Smooth muscle cell (in vitro differentiated cells): ENCODE data around the gene CBLC. TPM values are rescaled to one million over a fixed set of nuclear protein-coding genes. Genes with fewer than 3 reads are reported as not detected.
"Not testable (repeated sequence)": the region's sequence is repeated elsewhere in the genome, so short reads cannot be mapped to it uniquely, and the experiment has no call there.

Source experiments
- DNase-seq: peaks from one replicate; lab custom pipeline; 2025; ENCODE audit not compliant: unreplicated experiment; lab: John Stamatoyannopoulos, UW
- H2AFZ ChIP-seq: fragments of 200-600 bp; sonication (generic); 2 replicates; pipeline ENCODE4 v1.6.0; 2016; ENCODE audit warnings: antibody characterized with exemption, low read depth, mild to moderate bottlenecking
- H3F3A ChIP-seq: fragments of 200-600 bp; sonication (generic); 2 replicates; pipeline ENCODE4 v1.6.0; 2017; ENCODE audit warnings: antibody characterized with exemption, low read depth
- H3K27ac ChIP-seq: fragments of 200-600 bp; sonication (generic); 2 replicates; pipeline ENCODE4 v1.5.1; 2016; ENCODE audit warnings: low read depth, mild to moderate bottlenecking
- H3K27me3 ChIP-seq: fragments of 200-600 bp; sonication (generic); 2 replicates; pipeline ENCODE4 v1.6.1; 2016; ENCODE audit warnings: low read depth, mild to moderate bottlenecking
- H3K36me3 ChIP-seq: fragments of 200-600 bp; sonication (generic); 2 replicates; pipeline ENCODE4 v1.5.1; 2016; ENCODE audit warnings: low read depth
- H3K4me1 ChIP-seq: fragments of 200-600 bp; sonication (generic); 2 replicates; pipeline ENCODE4 v1.5.1; 2016; ENCODE audit warnings: low read depth
- H3K4me2 ChIP-seq: fragments of 200-600 bp; sonication (generic); 2 replicates; pipeline ENCODE4 v1.6.0; 2016; ENCODE audit warnings: mild to moderate bottlenecking
- H3K4me3 ChIP-seq: fragments of 200-600 bp; sonication (generic); 2 replicates; pipeline ENCODE4 v1.5.1; 2016; ENCODE audit warnings: mild to moderate bottlenecking
- H3K79me2 ChIP-seq: fragments of 200-600 bp; sonication (generic); 2 replicates; pipeline ENCODE4 v1.6.0; 2016; ENCODE audit warnings: low read depth, mild to moderate bottlenecking
- H3K9ac ChIP-seq: fragments of 200-600 bp; sonication (generic); 2 replicates; pipeline ENCODE4 v1.6.0; 2016; ENCODE audit warnings: low read depth
- H3K9me3 ChIP-seq: fragments of 200-600 bp; sonication (generic); replicated peaks from 2 replicates; pipeline ENCODE4 v1.5.1; 2016; ENCODE audit warnings: low read depth
- H4K20me1 ChIP-seq: fragments of 200-600 bp; sonication (generic); 2 replicates; pipeline ENCODE4 v1.6.0; 2016; ENCODE audit warnings: low read depth
- CTCF ChIP-seq: fragments of 200-600 bp; sonication (generic); IDR thresholded peaks from 2 replicates; pipeline ENCODE4 v1.5.1; 2017; ENCODE audit warnings: borderline replicate concordance, mild to moderate bottlenecking, antibody characterized with exemption; ENCODE audit not compliant: insufficient read depth, poor library complexity, severe bottlenecking
- WGBS: methylation state at CpG from one replicate; pipeline ENCODE4 v1.1.7; 2016; ENCODE audit warnings: low lambda C conversion rate; 5-methylcytosine and 5-hydroxymethylcytosine counted together
- polyA plus RNA-seq: library from polyadenylated mRNA; unstranded; fragments of >200 nt; fragmentation: Nextera tagmentation; extraction: Ambion mirVana; gene quantifications from 2 replicates; pipeline ENCODE4 v1.2.1, GENCODE V29; 2016
- total RNA-seq: library from RNA; depleted of rRNA; stranded (reverse); fragments of >200 nt; gene quantifications from 2 replicates; pipeline ENCODE4 v1.2.3, GENCODE V29; 2014

The CBLC gene
- total and polyA plus RNA-seq, 2 experiments from 2014 or later: 0.40 to 0.87 TPM

GRCh38 chr19:44776402-44777096 is 1.1 kb upstream of the CBLC start:
- H2AFZ ChIP-seq: no peak overlapping the region
- H3K9me3 ChIP-seq: no peaks in the 10 kb centered on the region
- no peaks in the 10 kb centered on the region for H3F3A ChIP-seq
- H3K4me1 ChIP-seq: no peaks in the 10 kb centered on the region
- WGBS: 85% methylated on average over 23 of the region's 23 CpGs
- H3K79me2 ChIP-seq: no peaks in the 10 kb centered on the region
- H3K4me3 ChIP-seq: no peak overlapping the region
- DNase-seq: no peak
- H3K4me2 ChIP-seq: no peak overlapping the region
- no peak overlapping the region for H3K27ac ChIP-seq
- H3K36me3 ChIP-seq: no peaks in the 10 kb centered on the region
- H4K20me1 ChIP-seq: no peaks in the 10 kb centered on the region
- peaks cover 7% of the 10 kb centered on the region for H3K27me3 ChIP-seq
- no peak overlapping the region for H3K9ac ChIP-seq
- TF ChIP-seq CTCF: no peak

GRCh38 chr19:44779150-44779549 is 1.5 kb downstream of the CBLC start:
- Histone ChIP-seq H3K9me3 (no peaks in the 10 kb centered on the region), H3K4me3 (no peak overlapping the region), H3K27ac (no peak overlapping the region), H3K36me3 (no peaks in the 10 kb centered on the region), H3K4me2 (no peak overlapping the region), H4K20me1 (no peaks in the 10 kb centered on the region), H3K9ac (no peak overlapping the region), H3K4me1 (no peaks in the 10 kb centered on the region), H2AFZ (no peak overlapping the region), H3F3A (no peaks in the 10 kb centered on the region), H3K27me3 (peaks cover 7% of the 10 kb centered on the region), H3K79me2 (no peaks in the 10 kb centered on the region)
- DNase-seq: no peak
- 100% methylated on average over 2 of the region's 2 CpGs for WGBS
- no peak for TF ChIP-seq CTCF

GRCh38 chr19:44781694-44782093 is 4.0 kb downstream of the CBLC start:
- not testable (repeated sequence) for H3K9me3 ChIP-seq, H3K4me1 ChIP-seq, H3K4me3 ChIP-seq, H2AFZ ChIP-seq, H3K36me3 ChIP-seq, DNase-seq, H3K27ac ChIP-seq, H3K27me3 ChIP-seq, H3K4me2 ChIP-seq, H3K79me2 ChIP-seq, H3F3A ChIP-seq, H3K9ac ChIP-seq, H4K20me1 ChIP-seq
- no CpG with 5 or more reads among the region's 2 CpGs for WGBS

- Histone ChIP-seq H3K27ac (no peak overlapping the region), H3F3A (no peaks in the 10 kb centered on the region), H3K4me1 (no peaks in the 10 kb centered on the region), H4K20me1 (no peaks in the 10 kb centered on the region), H3K36me3 (no peaks in the 10 kb centered on the region), H3K4me2 (no peak overlapping the region), H3K4me3 (no peak overlapping the region), H3K9me3 (no peaks in the 10 kb centered on the region), H3K79me2 (no peaks in the 10 kb centered on the region), H3K27me3 (peaks cover 3% of the 10 kb centered on the region), H2AFZ (no peak overlapping the region), H3K9ac (no peak overlapping the region)
- DNase-seq: no peak
- WGBS: 94% methylated on average over 5 of the region's 5 CpGs
- TF ChIP-seq CTCF: no peak
Measured at GRCh38 chr19:44782729-44783128, 5.0 kb downstream of the CBLC start.
